CD4-positive, alpha-beta T cell treated with Interleukin-6 for 4 hours (primary cell): ENCODE measurements around the gene RBM15.
A peak's percentile ranks its signal among the peaks of the same experiment; 100 is the strongest.

ENCODE experiments used
- DNase-seq: peaks from one replicate; pipeline ENCODE4 v3.0.0-alpha.2; 2020; ENCODE audit warnings: mixed read lengths

RBM15 gene, protein sequence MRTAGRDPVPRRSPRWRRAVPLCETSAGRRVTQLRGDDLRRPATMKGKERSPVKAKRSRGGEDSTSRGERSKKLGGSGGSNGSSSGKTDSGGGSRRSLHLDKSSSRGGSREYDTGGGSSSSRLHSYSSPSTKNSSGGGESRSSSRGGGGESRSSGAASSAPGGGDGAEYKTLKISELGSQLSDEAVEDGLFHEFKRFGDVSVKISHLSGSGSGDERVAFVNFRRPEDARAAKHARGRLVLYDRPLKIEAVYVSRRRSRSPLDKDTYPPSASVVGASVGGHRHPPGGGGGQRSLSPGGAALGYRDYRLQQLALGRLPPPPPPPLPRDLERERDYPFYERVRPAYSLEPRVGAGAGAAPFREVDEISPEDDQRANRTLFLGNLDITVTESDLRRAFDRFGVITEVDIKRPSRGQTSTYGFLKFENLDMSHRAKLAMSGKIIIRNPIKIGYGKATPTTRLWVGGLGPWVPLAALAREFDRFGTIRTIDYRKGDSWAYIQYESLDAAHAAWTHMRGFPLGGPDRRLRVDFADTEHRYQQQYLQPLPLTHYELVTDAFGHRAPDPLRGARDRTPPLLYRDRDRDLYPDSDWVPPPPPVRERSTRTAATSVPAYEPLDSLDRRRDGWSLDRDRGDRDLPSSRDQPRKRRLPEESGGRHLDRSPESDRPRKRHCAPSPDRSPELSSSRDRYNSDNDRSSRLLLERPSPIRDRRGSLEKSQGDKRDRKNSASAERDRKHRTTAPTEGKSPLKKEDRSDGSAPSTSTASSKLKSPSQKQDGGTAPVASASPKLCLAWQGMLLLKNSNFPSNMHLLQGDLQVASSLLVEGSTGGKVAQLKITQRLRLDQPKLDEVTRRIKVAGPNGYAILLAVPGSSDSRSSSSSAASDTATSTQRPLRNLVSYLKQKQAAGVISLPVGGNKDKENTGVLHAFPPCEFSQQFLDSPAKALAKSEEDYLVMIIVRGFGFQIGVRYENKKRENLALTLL

GRCh38 chr1:110338886-110339406 is at the start of gene RBM15:
Gene RBM15, plus strand, starts transcription at chr1:110339377. Its CDS starts 29 bp downstream, at chr1:110339406.
- peak; percentile 96 for DNase-seq

DNA sequence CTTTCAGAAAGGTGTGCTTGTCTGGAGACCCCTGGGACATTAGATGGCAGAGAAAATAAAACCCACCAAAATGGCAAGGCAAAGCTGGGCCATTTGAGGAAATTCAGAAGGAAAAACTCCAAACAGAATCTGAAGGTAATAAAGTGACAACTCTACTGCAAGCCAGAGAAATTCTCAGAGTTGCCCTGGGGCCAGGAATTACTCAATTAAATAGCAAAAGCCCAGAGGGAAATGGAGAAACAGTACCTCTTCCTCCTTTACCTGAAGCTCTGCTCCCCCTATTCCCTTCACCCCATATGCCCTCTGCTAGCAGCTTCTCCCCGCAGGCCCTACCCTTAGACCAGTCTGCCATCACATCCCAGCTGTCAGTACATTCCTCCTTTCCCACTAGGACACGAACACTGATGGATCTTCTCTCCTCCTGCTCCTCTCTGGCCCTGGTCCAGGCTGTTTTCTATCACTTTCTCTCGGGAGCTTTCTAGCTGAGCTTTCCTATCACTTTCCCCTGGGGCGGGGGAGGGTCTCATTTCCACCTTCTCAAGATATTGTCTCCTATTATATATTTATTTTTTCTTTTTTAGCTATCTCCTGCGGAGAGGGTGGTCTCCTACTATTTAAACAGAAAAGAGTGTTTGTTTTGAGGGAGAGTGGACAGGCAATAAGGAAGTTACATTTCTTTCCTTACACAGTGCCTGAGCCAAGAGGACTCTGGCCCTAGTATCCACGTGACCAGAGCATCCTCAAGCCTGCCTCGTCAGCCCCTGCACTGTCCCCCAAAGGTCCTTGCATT is 47.7 kb upstream of the RBM15 start:
- DNase-seq = no peak

DNA sequence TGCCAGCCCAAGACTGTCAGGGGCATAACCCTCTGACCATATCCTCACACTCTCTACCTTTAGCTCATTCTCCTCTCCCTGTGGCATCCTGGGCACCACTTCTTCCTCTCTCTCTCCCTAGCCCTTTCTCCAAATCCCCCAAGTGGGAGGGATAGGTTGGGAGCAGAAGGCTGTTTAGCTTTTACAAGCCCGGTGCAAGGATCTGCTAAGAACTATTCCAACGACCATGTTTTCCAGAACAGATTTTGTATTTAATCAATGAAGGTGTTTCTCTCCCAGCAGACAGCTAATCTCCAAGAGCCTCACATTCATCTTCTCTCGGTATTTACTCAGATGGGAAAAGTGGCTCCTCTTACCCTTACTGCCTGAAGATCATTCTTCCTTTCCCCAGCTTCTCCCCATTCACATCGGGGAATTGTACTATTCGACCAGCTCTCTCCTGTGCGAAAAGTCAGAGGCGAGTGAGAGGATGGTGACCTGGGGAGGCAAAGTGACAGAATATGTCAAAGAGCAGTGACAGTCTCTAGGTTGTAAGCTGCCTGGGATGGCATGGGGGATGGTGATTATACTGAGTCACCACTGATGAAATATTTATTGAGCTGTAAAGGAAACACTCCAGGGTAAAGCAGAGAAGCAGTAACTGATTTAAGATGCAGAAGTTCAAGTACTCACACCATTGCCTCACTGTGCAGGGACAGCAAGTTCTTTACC is 47.0 kb upstream of the RBM15 start:
- DNase-seq = no peak

DNA sequence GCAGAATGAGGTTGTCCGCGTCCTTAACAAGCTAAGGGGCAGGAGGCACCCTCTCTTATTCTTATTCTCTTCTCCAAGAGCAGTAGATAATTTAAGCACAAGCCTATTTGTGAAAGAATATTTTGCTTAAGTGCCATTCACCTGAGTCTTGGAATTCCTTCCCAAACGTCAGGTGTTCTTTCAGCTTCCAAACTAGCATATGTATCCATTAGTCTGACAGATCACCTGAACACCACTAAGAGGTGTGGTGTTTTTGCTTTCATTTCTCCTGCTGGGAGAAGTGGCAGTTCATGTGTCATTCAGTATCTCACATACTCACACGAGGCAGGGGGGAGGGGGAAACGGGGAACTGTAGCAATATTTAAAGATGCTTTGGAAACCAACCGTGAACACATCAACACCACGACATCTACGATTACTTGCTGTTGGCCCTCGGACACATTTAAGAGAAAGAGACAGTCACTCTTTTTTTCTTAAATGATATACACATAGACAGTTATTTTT is 45.5 kb upstream of the RBM15 start:
- no peak for DNase-seq

GRCh38 chr1:110294308-110294707 is 44.9 kb upstream of the RBM15 start:
- DNase-seq = no peak

- no peak for DNase-seq
Measured at GRCh38 chr1:110298991-110299390, 40.2 kb upstream of the RBM15 start.

- no peak for DNase-seq
Measured at GRCh38 chr1:110300412-110301085, 38.6 kb upstream of the RBM15 start.

- no peak for DNase-seq
Measured at GRCh38 chr1:110302836-110303235, 36.3 kb upstream of the RBM15 start.

DNA sequence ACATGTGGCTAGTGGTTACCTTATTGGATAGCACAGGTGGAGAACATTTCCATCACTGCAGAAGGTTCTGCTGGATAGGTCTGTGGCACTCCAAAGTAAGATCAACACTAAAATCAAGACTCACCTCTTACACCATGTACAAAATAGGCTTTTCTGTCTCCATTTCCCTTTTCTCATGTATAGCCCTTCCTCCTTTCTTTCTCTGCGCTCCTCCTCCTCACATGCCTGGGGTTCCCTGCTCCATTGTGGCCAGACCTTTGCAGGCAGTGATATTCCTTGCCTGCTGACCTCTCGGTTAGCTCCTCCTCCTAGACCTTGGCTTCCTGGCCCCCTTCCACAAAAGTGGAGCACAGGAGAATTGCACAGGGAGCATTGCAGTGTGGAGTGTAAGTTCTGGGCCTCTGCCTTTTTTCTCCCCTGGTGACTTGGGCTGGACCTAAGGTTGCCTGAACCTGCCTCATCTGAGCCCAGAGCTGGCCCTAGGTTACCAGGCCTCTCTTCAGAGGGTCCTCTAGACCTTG is 33.2 kb upstream of the RBM15 start:
- DNase-seq = no peak

- DNase-seq = no peak
Measured at GRCh38 chr1:110307239-110307974, 31.8 kb upstream of the RBM15 start.

DNA sequence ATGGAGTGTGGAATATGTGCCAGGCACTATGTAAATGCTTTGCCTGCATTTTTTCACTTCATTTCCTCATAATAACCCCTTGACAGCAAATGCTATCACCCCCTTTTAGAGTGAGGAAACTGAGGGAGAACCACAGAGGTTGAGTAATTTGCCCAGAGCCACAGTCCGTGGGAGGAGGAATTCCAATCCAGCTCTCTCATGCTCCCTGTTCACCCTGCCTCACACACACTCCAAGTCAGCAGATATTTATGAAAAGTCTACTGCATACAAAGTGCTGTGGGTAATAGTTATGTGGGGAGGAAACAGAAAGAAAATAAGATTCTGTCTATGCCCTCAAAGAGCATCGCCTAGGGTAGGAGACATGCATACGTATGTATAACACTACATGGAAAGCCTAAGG is 30.9 kb upstream of the RBM15 start:
- no peak for DNase-seq

GRCh38 chr1:110309139-110309538 is 30.0 kb upstream of the RBM15 start:
- no peak for DNase-seq

GRCh38 chr1:110309767-110310166 is 29.4 kb upstream of the RBM15 start:
- no peak for DNase-seq

GRCh38 chr1:110310300-110310699 is 28.9 kb upstream of the RBM15 start:
- no peak for DNase-seq

GRCh38 chr1:110312188-110313121 is 26.7 kb upstream of the RBM15 start:
- peak; percentile 81 for DNase-seq

DNA sequence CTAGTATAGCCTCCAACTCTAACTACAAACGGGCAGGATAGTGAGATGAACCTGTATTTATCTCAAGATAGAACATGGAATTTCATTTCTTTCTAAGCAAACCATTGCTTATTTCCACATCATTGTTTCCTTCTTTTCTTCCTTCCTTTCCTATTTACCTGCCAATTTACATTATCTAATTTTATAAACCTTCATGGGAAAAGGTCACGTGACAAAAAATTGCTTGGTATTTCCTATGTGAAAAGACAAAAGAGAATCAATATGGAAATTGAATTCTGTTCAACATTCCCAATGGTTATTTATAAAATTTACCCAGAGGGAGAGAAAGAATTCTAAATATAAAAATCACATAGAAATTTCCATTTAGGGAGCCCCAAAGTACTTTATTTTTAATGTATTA is 22.4 kb upstream of the RBM15 start:
- DNase-seq = no peak

GRCh38 chr1:110318046-110318445 is 21.1 kb upstream of the RBM15 start:
- DNase-seq = no peak

DNA sequence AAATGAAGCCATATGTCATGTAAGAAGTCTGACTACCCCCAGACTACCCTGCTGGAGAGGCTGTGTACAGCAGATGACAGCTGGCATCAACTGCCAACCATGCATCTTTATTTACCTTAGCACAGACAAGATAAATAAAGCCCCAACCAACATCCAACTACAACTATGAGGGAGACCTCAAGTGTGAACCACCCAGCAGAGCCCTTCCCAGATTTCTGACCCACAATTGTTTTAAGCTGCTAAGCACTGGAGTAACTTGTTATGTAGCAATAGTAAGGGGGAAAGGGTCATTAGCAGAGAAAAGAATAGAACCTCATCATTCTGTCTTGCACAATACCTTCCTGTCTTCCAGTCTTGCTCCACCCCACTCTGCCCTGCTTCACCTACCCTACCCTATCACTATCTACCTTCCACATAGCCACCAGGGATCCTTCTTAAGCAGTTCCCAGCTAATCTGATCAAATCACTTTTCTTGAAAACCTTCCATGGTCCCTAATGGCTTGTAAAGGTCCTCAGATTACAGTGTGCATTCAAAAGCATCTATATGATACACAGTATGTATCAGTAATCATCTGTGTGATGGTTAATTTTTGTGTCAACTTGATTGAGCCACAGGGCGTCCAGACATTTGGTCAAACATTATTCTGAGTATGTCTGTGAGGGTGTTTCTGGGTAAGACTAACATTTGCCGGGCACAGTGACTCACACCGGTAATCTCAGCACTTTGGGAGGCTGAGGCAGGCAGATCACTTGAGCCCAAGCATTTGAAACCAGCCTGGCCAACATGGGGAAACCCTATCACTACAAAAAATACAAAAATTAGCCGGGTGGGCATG is 19.6 kb upstream of the RBM15 start:
- DNase-seq = no peak
